H1 (cell line): ENCODE results near the gene TAS2R40. TPM values are rescaled to one million over a fixed set of nuclear protein-coding genes. Genes with fewer than 3 reads are reported as not detected.

ENCODE experiments used
- GTF2F1 ChIP-seq: IDR thresholded peaks from 2 replicates; pipeline ENCODE4 v1.6.1; 2012; ENCODE audit warnings: low read depth, low read length, improper control_type of control experiment, borderline replicate concordance
- RAD21 ChIP-seq, 2 experiments: IDR thresholded peaks in 1 of 2; conservative IDR thresholded peaks in 1 of 2; 2 replicates each; pipeline ENCODE4 v1.6.1; 2011; ENCODE audit warnings: low read depth in 2 of 2, low read length in 2 of 2, improper control_type of control experiment in 1 of 2, inconsistent platforms in 1 of 2, mild to moderate bottlenecking in 1 of 2, moderate library complexity in 1 of 2
- SIN3A ChIP-seq, 2 experiments: IDR thresholded peaks in 1 of 2; conservative IDR thresholded peaks in 1 of 2; 2 replicates each; pipeline ENCODE4 v1.6.1; 2011 to 2012; ENCODE audit warnings: low read length in 2 of 2, improper control_type of control experiment in 1 of 2, low read depth in 1 of 2, mild to moderate bottlenecking in 1 of 2
- SP1 ChIP-seq: IDR thresholded peaks from 2 replicates; pipeline ENCODE4 v1.6.1; 2011; ENCODE audit warnings: low read depth, low read length
- polyA plus RNA-seq, 7 experiments: library from polyadenylated mRNA; depleted of rRNA in 3 of 7; stranded (reverse) in 5 of 7; unstranded in 2 of 7; fragments of >200 nt in 5 of 7; fragments of 200-250 nt in 2 of 7; gene quantifications; 1 replicate in 5 of 7; 2 replicates in 1 of 7; 4 replicates in 1 of 7; pipeline versions ENCODE4 v1.2.1 to v1.2.3, GENCODE V29; 2011 to 2013; ENCODE audit warnings: missing spikeins in 2 of 7, mixed read lengths in 2 of 7
- total RNA-seq: library from RNA; stranded (reverse); fragmentation: NEBNext Ultra II Directional; extraction: Animal tissue kit (Norgen Biotek cat#: 25700); gene quantifications from 2 replicates; pipeline ENCODE4 v1.2.1, GENCODE V29; 2021

The TAS2R40 gene
- total and polyA plus RNA-seq, 2 of the 8 experiments (the other 6 are each of a cell fraction or from before 2014, with no cell fraction given) = not detected

DNA sequence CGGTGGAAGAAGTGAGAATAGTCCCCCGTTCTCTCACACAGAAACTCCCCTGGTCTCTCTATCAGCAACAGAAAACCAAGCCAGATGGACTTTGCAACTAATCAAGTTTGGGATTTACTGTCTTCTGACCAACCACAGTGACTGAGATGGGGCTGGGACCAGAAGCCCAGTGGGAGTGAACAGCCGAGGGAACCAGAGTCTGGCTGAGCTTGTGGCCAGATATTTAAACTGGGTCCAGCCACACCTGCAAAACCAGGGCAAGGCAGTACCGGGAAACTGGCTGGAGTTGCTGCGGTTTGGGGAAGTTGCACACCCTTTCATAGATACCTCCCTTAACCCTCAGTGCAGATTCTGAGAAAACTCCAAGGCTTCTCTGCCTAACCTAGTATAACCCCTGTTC is 47.4 kb downstream of the TAS2R40 start (continued):
- TF ChIP-seq SIN3A (conservative IDR thresholded peaks at IDR 0.05 in 1 of 2, IDR thresholded peaks at IDR 0.05 in 1 of 2; ENCODE audit: low read depth in 1 of 2, low read length in 2 of 2) = no peak
- TF ChIP-seq SP1 = no peak
- no peak for TF ChIP-seq GTF2F1
- no peak for TF ChIP-seq RAD21 (IDR thresholded peaks at IDR 0.05 in 1 of 2, conservative IDR thresholded peaks at IDR 0.05 in 1 of 2; ENCODE audit: low read depth in 2 of 2, low read length in 2 of 2)
